A549 treated with CpdA at 1 μM for 4 hours (cell line): Measurements from ENCODE around the gene PAX7. TPM values are rescaled to one million over a fixed set of nuclear protein-coding genes. Genes with fewer than 3 reads are reported as not detected.

ENCODE experiments used
- total RNA-seq: library from RNA; stranded (reverse); fragments of 200-300 nt; extraction: Qiagen RNA extraction; gene quantifications from 5 replicates; pipeline ENCODE4 v1.2.3, GENCODE V29; 2022; ENCODE audit warnings: low read depth

PAX7 gene
- 0.36 to 0.50 TPM (median 0.47 TPM) in 5 replicates for total RNA-seq

GRCh38 chr1:18630511-18631495 lies at the start of gene PAX7:
TSS of gene PAX7 (plus strand) at chr1:18630846. CDS start at chr1:18631604, 758 bp downstream.

Other genes with a start within 250 kb of the PAX7 start
- gene KLHDC7A, start 149.9 kb upstream of the PAX7 start, total RNA-seq, result 1.2 to 2.0 TPM (median 1.3 TPM) in 5 replicates
- not detected in 5 replicates for gene TAS1R2, start 228.8 kb downstream of the PAX7 start, total RNA-seq